Motor neuron (in vitro differentiated cells): ENCODE measurements around the gene CYP24A1. TPM values are rescaled to one million over a fixed set of nuclear protein-coding genes. Genes with fewer than 3 reads are reported as not detected.

Experiments
- ATAC-seq, 8 experiments: fragments of 200-7000 bp; cut with Tn5 transposase; replicated peaks in 6 of 8; 2 replicates each; pipeline ENCODE4 v1.8.0; 2021; ENCODE audit warnings: mild to moderate bottlenecking in 8 of 8, moderate library complexity in 8 of 8
- H3K27ac ChIP-seq, 2 donors: fragments of 250-450 bp; sonication (Bioruptor Pico); 2 replicates each; pipeline ENCODE4 v1.9.0; 2021; ENCODE audit warnings: antibody characterized with exemption in 2 of 2, mild to moderate bottlenecking in 2 of 2, moderate library complexity in 1 of 2
- H3K4me1 ChIP-seq, 2 donors: fragments of 250-450 bp; sonication (Bioruptor Pico); replicated peaks in 1 of 2; 2 replicates each; pipeline ENCODE4 v1.6.1; 2021; ENCODE audit warnings: antibody characterized with exemption in 2 of 2, mild to moderate bottlenecking in 2 of 2, moderate library complexity in 1 of 2
- H3K4me3 ChIP-seq, 5 donors: fragments of 250-450 bp; sonication (Bioruptor Pico); 2 replicates each; pipeline ENCODE4 v1.9.0; 2021; ENCODE audit warnings: antibody characterized with exemption in 5 of 5, mild to moderate bottlenecking in 5 of 5, moderate library complexity in 4 of 5
- WGBS, 10 experiments: fragments of 450-650 bp; shearing (Covaris generic); methylation state at CpG; one replicate each; pipeline ENCODE4 v1.0.0; 2022; 5-methylcytosine and 5-hydroxymethylcytosine counted together
- in situ Hi-C, 9 experiments: fragments of 400-800 bp; cut with MboI; loops; one replicate each; pipeline ENCODE4 v1.15.0; 2021; ENCODE audit warnings: low sequenced_read_pairs in 9 of 9, low pct_unique_long_range_greater_than_20kb in 2 of 9; ENCODE audit not compliant: unreplicated experiment in 9 of 9
- total RNA-seq, 8 experiments: library from RNA; unstranded; fragments of 300-600 nt; gene quantifications; 2 replicates each; pipeline versions ENCODE4 v1.2.3 to v1.2.4, GENCODE V29; 2022

CYP24A1 gene
- total RNA-seq, 8 experiments from 2014 or later = 0.04 to 2.8 (median 0.40) TPM; not detected in 2

DNA sequence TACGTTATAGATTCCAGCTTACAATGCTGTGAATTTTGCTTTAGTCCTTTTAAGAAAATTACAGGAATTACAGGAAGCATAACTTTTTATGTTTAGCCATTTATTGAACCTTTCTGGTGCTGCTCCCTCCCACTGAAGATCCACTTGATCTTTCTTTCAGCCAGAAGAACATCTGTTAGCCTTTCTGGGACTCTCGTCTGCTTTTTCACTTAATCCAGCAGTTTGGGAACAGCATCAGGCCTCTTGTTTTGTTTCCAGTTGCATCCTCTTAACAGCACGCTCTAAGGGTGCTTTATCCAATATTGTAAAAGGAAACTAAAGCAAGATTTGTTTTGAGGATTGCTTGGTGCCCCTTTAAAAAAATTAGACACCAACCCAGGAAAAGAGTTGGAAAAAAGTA, 10.3 kb upstream of the CYP24A1 start:
- in situ Hi-C loops = loop anchor here in 1 of 9 experiments (25.0 kb wide), 1 partner anchor 597 kb away; the partner anchor contains the start of gene ZNF217
- 35 to 69% (median 56%) methylated on average over 1 to 3 of the region's 3 CpGs for WGBS, 10 experiments
- H3K27ac ChIP-seq = no peak overlapping the region

DNA sequence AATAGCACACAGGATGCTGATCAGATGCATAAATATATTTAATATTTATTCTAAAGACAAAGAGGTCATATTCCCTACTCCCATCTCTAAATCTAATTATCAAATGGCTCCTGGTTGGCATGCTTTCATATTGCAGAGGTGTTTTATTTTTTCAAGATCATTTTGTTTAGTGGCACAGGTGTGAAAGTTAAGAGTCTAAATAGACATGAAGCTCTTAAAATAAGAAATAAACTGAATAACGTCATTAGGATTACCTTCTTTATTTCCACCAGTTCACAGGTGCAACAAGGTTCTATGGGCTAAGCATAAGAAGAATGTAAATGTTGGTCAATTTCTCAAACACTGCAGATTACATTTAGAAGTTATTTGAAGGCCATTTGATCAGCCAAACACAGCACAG, 7.1 kb upstream of the CYP24A1 start:
- no peaks in the 10 kb centered on the region for H3K4me1 ChIP-seq
- WGBS, 10 experiments = 14 to 100% (median 91%) methylated on average over 1 of the region's 1 CpG; no CpG with 5 or more reads in 5 of the 10 experiments
- H3K4me3 ChIP-seq = no peak overlapping the region
- H3K27ac ChIP-seq = no peak overlapping the region
- in situ Hi-C loops = loop anchor here in 1 of 9 experiments (25.0 kb wide), 1 partner anchor 594 kb away; the partner anchor contains the start of gene ZNF217
- no peak for ATAC-seq

More for the DNA sequence above, 10.3 kb upstream of the CYP24A1 start:
- no peak for ATAC-seq
- no peaks in the 10 kb centered on the region for H3K4me1 ChIP-seq
- H3K4me3 ChIP-seq = no peak overlapping the region

DNA sequence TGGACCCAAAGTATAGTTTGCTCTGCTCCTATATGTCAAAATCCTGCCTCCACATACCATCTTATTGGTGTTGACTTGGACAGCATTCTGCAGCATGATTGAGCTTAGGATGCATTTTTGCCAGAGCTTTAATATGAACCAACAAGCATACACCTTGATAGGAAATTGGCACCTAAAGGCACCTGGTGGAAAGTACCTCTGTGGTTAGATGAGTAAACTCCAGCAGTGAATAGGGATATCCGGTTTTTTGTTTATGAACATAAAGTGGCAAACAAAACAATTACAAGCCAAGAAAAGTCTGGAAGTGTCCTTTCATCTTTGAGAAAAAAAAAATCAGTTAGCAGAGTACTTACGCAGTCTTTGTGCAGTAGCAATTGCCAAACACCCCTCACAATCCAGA, 6.2 kb upstream of the CYP24A1 start:
- Histone ChIP-seq H3K27ac (no peak overlapping the region), H3K4me1 (no peaks in the 10 kb centered on the region), H3K4me3 (no peak overlapping the region)
- WGBS, 10 experiments = 40 to 100% (median 85%) methylated on average over 1 to 2 of the region's 2 CpGs; no CpG with 5 or more reads in 2 of the 10 experiments
- in situ Hi-C loops = loop anchor here in 1 of 9 experiments (25.0 kb wide), 1 partner anchor 593 kb away; the partner anchor contains the start of gene ZNF217
- no peak for ATAC-seq

DNA sequence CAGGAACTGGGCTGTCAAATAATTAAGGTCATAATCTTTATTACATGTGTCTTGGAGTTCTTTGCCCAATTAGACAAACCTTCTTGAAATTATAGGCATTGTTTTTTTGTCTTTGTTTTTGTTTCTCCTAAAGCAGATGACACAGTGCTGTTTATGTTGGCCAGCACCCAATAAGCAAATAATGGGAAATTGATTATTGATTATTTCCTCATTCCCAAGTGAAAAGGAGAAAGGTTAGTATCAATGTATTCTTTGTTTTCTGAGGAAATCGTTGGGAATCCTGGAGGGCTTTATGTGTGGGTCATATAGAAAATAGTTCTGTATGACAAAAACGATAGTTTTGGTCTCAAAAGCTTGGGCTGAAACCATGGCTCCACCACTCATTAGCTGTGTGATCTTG, 4.5 kb upstream of the CYP24A1 start:
- WGBS, 10 experiments = 57 to 85% (median 73%) methylated on average over 1 to 2 of the region's 2 CpGs; no CpG with 5 or more reads in 2 of the 10 experiments
- in situ Hi-C loops = loop anchor here in 1 of 9 experiments (25.0 kb wide), 1 partner anchor 591 kb away; the partner anchor contains the start of gene ZNF217
- ATAC-seq = no peak
- H3K4me3 ChIP-seq = no peak overlapping the region
- H3K4me1 ChIP-seq = peaks cover 3 to 6% of the 10 kb centered on the region in 2 donors
- H3K27ac ChIP-seq = no peak overlapping the region

DNA sequence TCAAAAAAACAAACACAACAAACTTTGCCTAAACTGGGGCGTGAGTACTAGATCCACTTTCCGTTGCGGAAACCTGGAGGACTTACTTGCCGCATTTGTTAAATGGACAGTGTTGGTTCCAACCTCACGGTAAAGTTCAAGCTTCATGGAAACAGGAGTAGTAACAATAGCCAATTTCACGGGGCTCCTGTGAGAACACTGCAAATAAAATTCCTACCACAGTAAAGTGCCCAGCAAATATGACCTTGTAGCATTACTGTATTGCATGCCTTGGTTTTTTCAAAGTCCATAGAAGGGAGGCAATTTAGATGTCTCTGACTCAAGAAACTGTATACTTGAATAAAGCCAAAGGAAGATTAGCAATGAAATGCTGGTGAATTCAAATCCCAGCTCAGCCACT, 3.6 kb upstream of the CYP24A1 start:
- H3K4me3 ChIP-seq = no peak overlapping the region
- peaks cover 3 to 6% of the 10 kb centered on the region in 2 donors for H3K4me1 ChIP-seq
- WGBS, 10 experiments = 40 to 97% (median 85%) methylated on average over 1 to 6 of the region's 6 CpGs; no CpG with 5 or more reads in 2 of the 10 experiments
- H3K27ac ChIP-seq = no peak overlapping the region
- no peak for ATAC-seq
- in situ Hi-C loops = loop anchor here in 1 of 9 experiments (25.0 kb wide), 1 partner anchor 590 kb away; the partner anchor contains the start of gene ZNF217

DNA sequence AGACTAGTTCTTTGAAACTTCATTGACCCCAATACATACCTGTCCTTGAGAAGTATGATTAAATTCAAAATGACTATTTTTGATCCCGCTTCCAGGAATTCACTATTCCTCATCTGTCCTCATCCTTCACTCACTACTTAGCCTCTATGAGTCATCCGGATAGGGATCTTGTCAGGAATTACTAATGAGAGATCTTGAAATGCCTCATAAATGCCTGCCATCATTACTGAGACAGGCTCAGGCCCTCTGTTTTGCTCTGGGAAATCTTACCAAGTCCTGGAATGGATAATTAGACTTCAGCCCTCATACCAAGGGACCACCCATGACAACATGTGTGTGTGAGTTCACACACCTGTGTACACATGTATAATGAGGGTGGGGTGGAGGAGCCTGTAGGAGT, 2.8 kb upstream of the CYP24A1 start:
- Histone ChIP-seq H3K27ac (no peak overlapping the region), H3K4me3 (no peak overlapping the region), H3K4me1 (peaks cover 3 to 6% of the 10 kb centered on the region in 2 donors)
- WGBS, 10 experiments = 19 to 100% (median 65%) methylated on average over 1 to 2 of the region's 2 CpGs; no CpG with 5 or more reads in 2 of the 10 experiments
- ATAC-seq = peak in 3 of 8 experiments; percentile 39 to 72 (median 39)
- in situ Hi-C loops = loop anchor here in 1 of 9 experiments (25.0 kb wide), 1 partner anchor 589 kb away; the partner anchor contains the start of gene ZNF217

DNA sequence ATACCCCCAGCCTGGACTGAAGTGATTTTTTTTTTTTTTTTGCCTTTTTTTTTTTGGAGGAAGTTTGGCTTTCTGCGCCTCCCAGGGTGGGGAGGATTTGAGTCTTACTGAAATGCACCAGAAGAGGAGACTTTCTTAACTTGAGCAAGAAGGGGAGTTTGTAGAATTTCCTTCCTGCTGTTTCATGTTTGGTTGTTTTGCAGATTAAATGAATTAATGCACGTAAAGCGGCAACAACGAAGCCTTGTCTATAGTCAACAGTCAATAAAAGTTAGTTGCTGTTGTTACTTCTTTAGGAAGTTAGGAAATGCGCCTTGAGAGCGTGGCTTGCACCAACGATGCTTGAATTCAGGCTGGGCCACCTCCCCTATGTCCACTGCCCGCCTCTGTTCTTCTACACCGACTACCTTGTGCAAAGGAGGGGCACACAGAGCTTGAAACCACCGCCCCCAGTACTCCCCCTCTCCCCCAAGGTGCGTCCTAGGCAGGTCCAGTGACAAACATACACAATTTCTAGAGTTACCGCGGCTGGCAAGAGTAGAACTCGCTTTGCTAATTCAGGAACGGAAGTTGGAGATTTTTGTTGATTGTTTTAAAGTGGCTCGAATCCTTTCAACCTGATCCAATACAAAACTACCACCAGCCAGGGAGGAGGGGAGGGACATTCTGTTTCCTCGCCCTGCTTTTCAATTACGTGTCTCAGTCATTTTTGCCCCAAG, 830 bp upstream of the CYP24A1 start:
- H3K4me3 ChIP-seq = peak overlapping the region; percentile 12 to 27 (median 15)
- 0 to 74% (median 30%) methylated on average over 1 to 14 of the region's 18 CpGs for WGBS, 10 experiments
- ATAC-seq = no peak
- peaks cover 3 to 6% of the 10 kb centered on the region in 2 donors for H3K4me1 ChIP-seq
- in situ Hi-C loops = loop anchor here in 1 of 9 experiments (25.0 kb wide), 1 partner anchor 587 kb away; the partner anchor contains the start of gene ZNF217
- no peak overlapping the region for H3K27ac ChIP-seq

DNA sequence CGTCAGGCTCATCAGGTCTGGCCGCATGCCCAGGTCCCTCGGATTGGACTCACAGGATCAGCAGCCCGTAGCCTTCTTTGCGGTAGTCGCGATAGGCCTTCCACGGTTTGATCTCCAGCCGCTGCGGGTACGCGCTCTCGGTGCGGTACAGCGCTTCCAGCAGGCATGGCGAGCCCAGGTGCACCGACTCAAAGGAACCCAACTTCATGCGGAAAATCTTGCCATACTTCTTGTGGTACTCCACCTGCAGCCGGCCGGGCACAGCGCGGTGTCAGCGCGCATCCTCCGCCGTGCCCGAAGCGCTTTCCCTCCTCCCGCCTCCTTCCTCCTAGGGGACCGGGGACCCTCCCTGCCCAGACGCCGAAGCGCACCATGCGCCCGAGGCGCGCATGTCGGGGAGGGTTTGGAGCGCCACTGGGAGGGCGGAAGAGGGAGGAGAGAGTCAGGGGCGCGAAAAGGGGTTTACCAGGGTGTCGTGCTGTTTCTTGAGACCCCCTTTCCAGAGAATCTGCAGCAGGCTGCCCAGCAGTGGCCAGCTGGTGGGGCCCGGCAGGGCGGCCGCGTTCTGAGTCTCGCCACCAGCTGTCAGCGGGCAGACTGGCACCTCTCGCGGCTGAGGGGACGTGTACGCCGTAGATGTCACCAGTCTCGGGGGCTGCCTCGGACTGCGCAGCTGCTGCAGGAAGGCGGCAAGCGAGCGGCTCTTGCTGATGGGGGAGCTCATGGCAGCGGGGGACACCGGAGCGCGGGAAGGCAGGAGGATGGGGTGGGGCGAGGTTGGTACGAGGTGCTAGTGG, 732 bp downstream of the CYP24A1 start:
- 0 to 10% (median 8%) methylated on average over 2 to 15 of the region's 66 CpGs; no CpG with 5 or more reads in 7 of the 10 experiments for WGBS, 10 experiments
- Histone ChIP-seq H3K27ac (no peak overlapping the region), H3K4me3 (peak overlapping the region; percentile 14 to 27 (median 26)), H3K4me1 (peaks cover 3 to 6% of the 10 kb centered on the region in 2 donors)
- ATAC-seq = peak in 6 of 8 experiments; percentile 9 to 66 (median 51)
- in situ Hi-C loops = no loop called here

DNA sequence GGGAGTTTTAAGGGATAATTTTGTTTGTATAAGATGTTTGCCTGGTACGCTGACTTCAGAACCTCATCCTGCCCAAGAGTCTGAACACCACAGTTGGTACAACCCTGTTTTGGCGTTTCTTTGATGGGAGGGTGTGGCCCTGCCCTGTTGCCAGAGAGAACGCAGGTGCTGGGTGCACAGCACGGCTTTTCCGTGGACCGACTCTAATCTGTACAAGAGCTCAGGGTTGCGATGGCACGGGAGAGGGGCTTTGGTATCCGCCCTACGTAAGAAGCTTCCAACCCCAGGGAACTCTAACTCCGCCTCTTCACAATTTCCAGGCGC, 1.3 kb downstream of the CYP24A1 start:
- in situ Hi-C loops = no loop called here
- ATAC-seq = no peak
- no peak overlapping the region for H3K27ac ChIP-seq
- 0 to 69% (median 28%) methylated on average over 2 to 7 of the region's 12 CpGs; no CpG with 5 or more reads in 6 of the 10 experiments for WGBS, 10 experiments
- H3K4me3 ChIP-seq = no peak overlapping the region
- peaks cover 3 to 6% of the 10 kb centered on the region in 2 donors for H3K4me1 ChIP-seq

DNA sequence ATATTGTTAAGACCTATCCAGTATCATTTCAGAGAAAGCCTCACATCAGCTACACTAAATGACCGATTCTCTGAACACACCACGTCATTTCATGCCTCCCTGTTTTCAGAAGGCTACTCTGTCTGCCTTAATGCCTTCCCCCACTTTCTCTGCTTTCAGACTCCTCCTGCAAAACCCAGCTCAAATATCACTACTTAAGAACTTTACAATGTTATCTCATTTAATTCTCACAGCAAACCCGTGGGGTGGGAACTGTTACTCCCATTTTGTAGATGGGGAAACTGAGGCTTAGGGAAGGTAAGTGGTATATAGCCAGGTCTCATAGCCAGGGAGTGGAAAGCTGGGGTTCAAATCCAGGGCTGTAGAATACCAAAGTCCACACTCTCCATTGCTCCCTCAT, 2.8 kb downstream of the CYP24A1 start:
- no peak overlapping the region for H3K4me3 ChIP-seq
- H3K4me1 ChIP-seq = peaks cover 3 to 6% of the 10 kb centered on the region in 2 donors
- no peak overlapping the region for H3K27ac ChIP-seq
- WGBS, 10 experiments = 17 to 77% (median 51%) methylated on average over 1 to 3 of the region's 3 CpGs; no CpG with 5 or more reads in 4 of the 10 experiments
- in situ Hi-C loops = no loop called here
- peak in 1 of 8 experiments; percentile 3 for ATAC-seq

DNA sequence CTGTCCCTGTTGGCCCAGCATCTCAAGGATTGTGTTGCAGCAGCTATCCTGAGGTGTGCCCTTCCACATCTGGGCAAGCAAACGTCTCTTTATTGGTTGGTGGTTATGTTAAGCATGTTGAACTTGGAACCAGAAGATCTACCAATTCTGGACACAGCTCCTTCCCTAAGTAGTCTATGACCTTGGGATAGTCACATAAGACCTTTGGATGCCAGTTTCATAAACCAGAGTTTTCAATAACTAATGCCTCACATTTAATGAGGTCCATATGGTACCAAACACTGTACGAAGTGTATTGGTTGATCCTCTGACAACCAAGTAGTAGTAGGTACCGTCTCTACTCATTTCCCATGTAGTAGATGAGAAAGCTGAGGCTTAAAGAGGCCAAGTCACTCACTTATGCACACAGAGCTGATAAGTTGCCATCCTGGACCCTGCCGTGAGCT, 3.7 kb downstream of the CYP24A1 start:
- ATAC-seq = no peak
- no peak overlapping the region for H3K27ac ChIP-seq
- in situ Hi-C loops = no loop called here
- 0 to 80% (median 40%) methylated on average over 1 to 3 of the region's 4 CpGs; no CpG with 5 or more reads in 3 of the 10 experiments for WGBS, 10 experiments
- no peak overlapping the region for H3K4me3 ChIP-seq
- H3K4me1 ChIP-seq = peaks cover 3 to 6% of the 10 kb centered on the region in 2 donors

DNA sequence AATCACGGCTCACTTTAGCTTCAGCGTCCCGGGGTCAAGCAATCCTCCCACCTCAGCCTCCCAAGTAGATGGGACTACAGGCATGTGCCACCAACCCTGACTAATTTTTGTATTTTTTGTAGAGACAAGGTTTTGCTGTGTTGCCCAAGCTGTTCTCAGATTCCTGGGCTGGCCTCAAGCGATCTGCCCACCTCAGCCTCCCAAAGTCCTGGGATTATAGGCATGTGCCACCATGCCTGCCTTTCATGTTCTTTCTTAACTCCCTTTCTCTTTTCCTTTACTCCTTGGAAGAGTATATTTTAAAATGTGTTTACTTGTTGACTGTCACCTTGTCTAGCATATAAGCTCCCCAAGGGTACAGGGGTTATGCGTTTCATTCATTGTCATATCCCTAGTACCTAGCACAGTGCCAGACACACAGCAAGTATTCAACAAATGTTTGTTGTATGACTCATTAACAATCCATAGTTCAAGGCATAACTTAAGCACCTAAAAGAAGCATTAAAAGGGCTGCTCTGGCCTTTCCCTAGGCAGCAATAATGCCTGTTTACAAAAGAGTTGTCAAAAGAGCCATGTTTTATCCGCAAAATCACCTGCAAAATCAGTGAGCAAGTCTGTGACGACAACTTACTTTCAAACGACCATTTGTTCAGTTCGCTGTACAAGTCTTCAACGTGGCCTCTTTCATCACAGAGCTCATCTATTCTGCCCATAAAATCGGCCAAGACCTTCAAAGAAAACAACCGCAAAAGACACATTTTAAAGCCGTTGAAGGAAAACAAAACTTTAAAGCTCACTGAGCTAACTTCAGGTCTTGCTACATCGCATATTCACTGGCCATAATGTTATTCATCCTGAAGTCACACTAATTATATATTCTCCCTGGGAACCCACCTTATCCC, 4.6 kb downstream of the CYP24A1 start:
- WGBS, 10 experiments = 57 to 86% (median 72%) methylated on average over 3 to 11 of the region's 14 CpGs
- in situ Hi-C loops = no loop called here

More for the DNA sequence above, 4.6 kb downstream of the CYP24A1 start:
- Histone ChIP-seq H3K4me3 (no peak overlapping the region), H3K4me1 (peaks cover 0 to under 1% of the 10 kb centered on the region in 2 donors), H3K27ac (no peak overlapping the region)
- no peak for ATAC-seq
